Activated CD4-positive, alpha-beta T cell treated with anti-CD3 and anti-CD28 coated beads for 4 hours (primary cell): Measurements from ENCODE around the gene STK38.
"Not testable (repeated sequence)": the region's sequence is repeated elsewhere in the genome, so short reads cannot be mapped to it uniquely, and the experiment has no call there.

Experiments used
- DNase-seq, 2 donors: peaks; one replicate each; pipeline ENCODE4 v3.0.0-alpha.2; 2020

Gene STK38

DNA sequence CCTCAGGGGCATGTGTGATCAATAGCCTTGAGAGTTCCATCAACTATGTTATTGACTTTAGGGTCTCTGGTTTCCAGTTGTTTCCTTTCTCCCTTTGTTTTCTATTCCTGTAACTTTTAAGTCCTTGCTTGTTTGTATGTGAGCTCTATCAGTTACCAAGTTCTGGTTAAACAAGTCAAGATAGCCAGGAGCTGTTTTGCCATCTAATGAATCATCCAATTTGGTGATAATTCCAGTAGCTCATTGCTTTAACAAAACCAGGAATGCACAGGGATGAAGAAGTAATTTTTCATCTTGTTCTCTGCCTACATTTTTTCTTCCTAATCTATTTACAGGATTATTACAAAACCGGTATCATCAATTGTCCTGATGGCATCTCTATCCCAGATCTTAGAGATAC, 68.0 kb downstream of the STK38 start:
- no peak for DNase-seq

DNA sequence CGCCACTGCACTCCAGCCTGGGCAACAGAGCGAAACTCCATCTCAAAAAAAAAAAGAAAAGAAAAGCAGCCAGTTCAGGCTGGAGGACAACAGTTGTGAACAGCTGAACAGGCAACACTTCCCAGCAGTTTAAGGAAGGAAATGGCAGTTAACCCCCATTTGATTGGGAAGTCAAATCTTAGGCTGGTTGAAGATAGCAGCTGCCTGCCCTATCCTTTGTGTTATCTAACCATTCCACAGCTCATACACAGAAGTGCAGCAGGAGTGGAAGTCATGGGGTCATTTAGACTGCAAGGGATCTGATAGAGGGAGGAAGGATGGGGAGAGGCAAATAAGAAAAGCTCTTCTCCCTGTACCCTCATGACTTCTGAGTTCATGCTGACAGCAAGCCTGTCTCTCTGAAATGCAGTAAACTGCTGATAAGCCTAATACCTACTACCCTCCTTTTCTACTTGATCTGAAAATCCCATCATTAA, 69.2 kb downstream of the STK38 start:
- DNase-seq = no peak

DNA sequence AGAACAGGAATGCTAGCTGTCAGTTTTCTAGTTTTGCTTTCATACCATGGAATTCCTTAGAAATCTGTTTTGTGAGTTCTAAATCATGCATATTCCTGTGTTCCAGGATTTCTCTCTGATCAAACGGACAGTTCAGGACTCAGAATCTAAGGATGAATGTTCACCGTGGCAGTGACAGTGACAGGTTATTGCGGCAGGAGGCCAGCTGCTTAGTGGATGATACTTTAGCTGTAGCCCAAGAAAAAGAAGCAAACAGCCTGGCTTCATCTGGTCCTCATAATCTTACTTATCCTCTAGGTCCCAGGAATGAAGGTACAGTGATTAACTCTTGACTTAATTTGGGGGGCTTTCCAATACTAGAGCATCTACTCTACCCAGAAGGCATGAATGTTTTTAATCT, 77.3 kb downstream of the STK38 start:
- DNase-seq = no peak

DNA sequence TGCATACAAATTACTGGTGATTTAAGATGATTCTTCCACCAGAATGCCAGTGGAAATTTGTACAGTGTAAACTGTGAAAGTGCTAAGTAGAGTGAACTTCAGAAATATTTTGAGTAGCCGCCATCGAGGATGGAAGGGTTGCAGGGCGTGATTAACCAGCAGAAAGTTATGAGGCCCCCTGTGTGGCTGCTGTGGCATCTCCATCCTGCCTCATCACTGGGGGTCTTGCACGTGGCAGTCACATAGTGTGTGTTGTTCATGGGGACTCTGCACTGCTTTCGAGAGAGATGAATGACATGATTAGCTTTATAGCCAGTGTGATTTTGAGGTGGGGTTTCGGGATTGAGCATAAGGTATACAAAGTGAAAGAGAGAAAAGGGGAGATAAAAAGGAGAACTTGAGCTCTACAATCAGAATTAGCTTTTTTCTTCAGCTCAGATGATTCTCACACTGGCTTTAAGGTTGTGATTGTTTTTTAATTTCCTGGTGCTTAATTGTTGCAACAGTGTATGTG, 78.1 kb downstream of the STK38 start:
- no peak for DNase-seq

DNA sequence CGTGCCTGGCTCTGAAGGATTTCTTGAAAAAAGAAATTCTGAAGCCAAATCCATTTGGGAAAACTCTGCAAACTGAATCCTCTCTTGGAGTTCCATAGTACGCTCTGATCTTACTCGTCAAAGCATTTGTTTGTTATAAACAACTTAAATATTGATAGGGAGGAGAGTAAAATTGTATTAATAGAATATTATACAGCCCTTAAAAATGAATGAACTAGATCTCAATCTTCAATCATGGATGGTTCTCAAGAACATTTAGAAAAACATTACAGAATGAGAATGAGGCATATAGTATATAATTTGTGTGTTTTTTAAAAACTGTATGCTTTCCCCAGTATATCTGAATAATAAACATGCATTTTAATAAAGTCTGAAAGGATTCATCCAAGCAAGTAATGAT, 79.7 kb downstream of the STK38 start:
- no peak for DNase-seq

DNA sequence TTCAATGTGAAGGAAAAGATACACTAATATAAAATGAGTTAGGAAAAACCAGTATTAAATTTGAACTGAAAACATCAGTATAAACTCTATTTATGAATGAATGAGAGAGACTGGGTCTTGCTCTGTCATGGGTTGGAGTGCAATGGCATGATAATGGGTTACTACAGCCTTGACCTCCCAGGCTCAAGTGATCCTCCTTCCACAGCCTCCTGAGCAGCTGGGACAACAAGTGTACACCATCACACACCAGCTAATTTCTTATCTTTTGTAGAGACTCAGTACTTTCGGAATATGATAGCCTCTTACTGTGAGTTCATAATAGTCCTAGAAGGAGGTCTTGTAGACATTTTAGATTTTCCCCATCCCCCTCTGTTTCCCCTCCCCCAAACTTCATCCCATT, 83.0 kb downstream of the STK38 start:
- DNase-seq = no peak

DNA sequence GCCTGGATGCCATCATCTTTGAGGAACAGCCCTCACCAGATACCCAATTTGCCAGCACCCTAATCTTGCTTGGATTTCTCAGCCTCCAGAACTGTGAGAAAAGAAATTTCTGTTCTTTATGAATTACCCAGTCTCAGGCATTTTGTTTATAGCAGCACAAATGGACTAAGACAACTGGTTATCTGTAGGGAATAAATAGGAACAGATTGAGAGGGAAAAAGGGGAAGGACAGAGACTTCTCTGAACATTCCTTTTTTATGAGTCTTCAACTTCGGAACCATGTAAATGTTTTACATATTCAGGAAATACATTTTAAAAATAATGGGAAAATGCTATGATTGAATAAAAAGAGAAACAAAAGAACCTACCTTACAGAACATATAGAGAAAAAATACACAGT, 83.6 kb downstream of the STK38 start:
- DNase-seq = no peak

DNA sequence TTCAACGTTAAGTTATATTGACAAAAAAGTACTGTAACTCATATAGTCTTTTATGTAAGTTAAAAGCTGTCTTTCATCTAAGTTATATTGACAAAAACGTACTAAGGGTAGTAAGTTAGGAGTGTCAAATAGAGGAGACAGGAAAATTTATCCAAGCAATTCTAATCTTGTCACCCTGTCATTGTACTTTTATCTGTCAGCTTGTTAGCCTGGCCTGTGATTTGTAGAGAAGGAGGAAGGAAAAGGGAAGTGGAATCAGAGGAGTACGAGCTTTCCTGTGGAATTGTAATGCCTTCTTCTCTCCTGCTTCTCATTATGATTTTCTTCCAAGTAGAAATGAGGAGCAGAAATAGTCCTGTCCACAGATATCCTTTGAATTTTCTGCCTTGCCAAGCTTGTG, 85.6 kb downstream of the STK38 start:
- no peak for DNase-seq

DNA sequence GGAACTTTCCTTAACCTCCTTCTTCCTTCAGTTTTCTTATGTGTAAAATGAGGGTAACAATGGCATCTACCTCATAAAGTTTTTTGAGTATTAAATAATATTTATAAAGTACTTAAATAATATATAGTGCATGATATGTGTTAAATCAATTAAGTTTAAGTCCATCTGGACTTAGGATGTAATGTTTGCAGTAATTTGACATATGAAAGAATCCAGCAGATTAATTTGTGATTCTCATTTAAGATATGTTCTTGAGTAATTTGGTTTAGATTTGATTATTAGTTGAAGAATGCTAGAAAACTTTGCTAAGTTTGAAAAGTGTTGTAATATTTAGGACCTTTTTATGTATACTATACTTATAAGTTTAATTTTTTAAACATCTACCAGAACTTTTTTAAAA, 86.4 kb downstream of the STK38 start:
- no peak for DNase-seq

DNA sequence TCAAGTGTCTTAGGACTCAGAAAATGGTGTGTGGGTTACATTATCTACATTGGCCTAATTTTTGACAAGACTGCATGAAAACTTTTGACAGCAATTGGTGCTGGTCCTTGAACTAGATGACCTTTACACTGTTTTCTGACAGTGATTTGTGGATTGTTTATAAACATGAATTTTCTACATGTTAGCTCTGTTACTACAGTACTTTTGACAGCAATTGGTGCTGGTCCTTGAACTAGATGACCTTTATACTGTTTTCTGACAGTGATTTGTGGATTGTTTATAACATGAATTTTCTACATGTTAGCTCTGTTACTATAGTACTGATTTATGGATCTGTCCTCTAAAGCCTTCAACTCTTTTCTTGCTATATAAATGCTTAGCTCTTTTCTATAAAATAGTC, 87.8 kb downstream of the STK38 start:
- DNase-seq = no peak

DNA sequence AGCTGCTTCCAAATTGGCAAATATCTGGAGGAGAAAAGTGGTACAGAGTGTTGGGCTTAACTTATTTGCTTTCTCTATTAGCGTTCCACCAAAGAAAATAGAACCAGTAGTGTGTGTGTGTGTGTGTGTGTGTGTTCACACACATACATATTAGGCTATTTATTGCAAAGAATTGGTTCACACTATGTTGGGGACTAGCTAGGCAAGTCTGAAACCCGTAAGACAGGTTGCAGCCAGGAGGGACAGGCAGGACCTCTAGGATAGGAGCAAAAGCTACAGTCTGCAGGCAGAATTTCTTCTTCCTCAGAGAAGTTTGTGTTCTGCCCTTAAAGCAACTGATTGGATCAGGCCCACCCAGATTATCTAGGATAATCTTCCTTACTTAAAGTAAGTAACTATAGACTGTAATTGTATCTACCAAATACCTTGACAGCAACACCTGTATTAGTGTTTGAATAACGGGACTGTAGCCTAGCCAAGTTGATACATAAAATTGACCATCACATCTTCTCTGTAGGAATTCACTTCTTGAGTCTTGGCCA, 91.7 kb downstream of the STK38 start:
- DNase-seq = no peak

DNA sequence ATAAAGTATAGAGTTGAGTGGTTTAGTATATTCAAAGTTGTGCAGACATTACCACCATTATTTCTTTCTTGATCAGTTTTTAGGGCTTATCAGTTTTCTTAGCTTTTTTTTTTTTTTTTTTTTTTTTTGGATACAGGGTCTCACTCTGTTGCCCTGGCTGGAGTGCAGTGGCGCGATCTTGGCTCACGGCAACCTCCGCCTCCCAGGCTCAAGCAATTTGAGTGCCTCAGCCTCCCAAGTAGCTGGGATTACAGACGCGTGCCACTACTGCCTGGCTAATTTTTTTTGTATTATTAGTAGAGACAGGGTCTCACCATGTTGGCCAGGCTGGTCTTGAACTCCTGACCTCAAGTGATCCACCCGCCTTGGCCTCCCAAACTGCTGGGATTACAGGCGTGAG, 94.4 kb downstream of the STK38 start:
- not testable (repeated sequence) for DNase-seq

DNA sequence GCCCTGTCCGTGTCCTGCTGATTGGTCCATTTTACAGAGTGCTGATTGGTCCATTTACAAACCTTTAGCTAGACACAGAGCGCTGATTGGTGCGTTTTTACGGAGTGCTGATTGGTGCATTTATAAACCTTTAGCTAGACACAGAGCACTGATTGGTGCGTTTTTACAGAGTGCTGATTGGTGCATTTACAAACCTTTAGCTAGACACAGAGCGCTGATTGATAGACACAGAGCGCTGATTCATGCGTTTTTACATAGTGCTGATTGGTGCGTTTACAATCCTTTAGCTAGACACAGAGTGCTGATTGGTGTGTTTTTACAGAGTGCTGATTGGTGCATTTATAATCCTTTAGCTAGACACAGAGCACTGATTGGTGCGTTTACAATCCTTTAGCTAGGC, 98.1 kb downstream of the STK38 start:
- not testable (repeated sequence) for DNase-seq

DNA sequence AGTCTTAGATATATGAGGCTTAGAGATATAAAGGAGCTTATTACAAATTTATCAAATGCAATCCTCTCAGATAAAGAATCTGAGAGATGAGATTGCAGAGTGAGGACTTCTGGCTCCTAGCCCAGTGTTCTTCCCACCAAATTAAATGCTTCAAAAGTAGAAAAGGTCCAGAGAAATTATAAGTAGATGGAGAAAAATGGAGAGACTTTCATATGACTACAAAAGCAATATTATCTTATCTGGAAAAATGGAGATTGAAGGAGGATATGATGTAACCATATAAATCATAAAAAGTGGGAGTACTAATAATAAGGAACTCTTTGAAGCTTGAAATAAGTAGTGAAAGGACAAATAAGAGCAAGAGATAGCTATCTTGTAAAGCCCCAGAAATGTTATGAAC, 101.7 kb downstream of the STK38 start:
- DNase-seq = no peak

DNA sequence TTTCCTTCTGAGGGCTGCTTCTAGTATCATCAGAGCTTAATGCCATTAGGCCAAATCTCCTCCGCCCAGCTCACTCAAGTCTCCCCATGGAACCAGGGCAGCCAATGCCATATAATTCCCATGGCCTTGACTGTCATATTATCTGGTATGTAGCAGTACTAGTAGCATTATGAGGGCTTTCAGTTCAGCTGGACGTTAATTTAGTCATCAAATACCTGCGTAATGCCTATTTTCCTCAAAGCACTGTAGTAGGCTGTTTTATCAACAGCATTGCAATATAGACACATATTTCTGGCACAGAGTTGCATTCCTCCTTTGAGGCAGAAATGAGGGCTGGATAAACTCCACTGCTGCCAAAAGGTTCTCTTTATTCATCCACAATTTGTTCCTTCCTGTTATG, 102.8 kb downstream of the STK38 start:
- DNase-seq = no peak
